RWPE2 (cell line): ENCODE measurements around the gene CDK8.

Source experiments
- ATAC-seq: fragments of 200-7000 bp; cut with Tn5 transposase; 3 replicates; pipeline ENCODE4 v1.9.1; 2021; ENCODE audit warnings: low read depth
- DNase-seq: peaks from one replicate; pipeline ENCODE4 v3.0.0-alpha.2; 2020; ENCODE audit warnings: low spot score
- H3K27ac ChIP-seq: fragments of 450-650 bp; 2 replicates; pipeline ENCODE4 v1.5.1; 2017; ENCODE audit warnings: mild to moderate bottlenecking; ENCODE audit not compliant: poor library complexity, severe bottlenecking
- H3K27me3 ChIP-seq: fragments of 250-450 bp; sonication (Bioruptor Pico); 2 replicates; pipeline ENCODE4 v1.5.1; 2021; ENCODE audit warnings: mild to moderate bottlenecking, moderate library complexity; ENCODE audit not compliant: insufficient read depth, poor library complexity, severe bottlenecking
- H3K36me3 ChIP-seq: fragments of 250-450 bp; sonication (Bioruptor Pico); 2 replicates; pipeline ENCODE4 v1.5.1; 2020; ENCODE audit warnings: low read depth, mild to moderate bottlenecking, moderate library complexity
- H3K4me1 ChIP-seq: fragments of 250-450 bp; sonication (Bioruptor Pico); 2 replicates; pipeline ENCODE4 v1.5.1; 2021; ENCODE audit warnings: mild to moderate bottlenecking, moderate library complexity; ENCODE audit not compliant: insufficient read depth, poor library complexity, severe bottlenecking
- H3K4me3 ChIP-seq: fragments of 250-450 bp; sonication (Bioruptor Pico); 2 replicates; pipeline ENCODE4 v1.5.1; 2021; ENCODE audit warnings: mild to moderate bottlenecking, moderate library complexity; ENCODE audit not compliant: severe bottlenecking
- H3K9me3 ChIP-seq: fragments of 250-450 bp; sonication (Bioruptor Pico); 2 replicates; pipeline ENCODE4 v1.5.1; 2021; ENCODE audit warnings: mild to moderate bottlenecking, moderate library complexity; ENCODE audit not compliant: severe bottlenecking
- TF ChIP-seq, protein P1 (sequence below): fragments of 450-650 bp; IDR thresholded peaks from one replicate; pipeline ENCODE4 v1.5.1; 2017; ENCODE audit warnings: mild to moderate bottlenecking, moderate library complexity; ENCODE audit not compliant: poor library complexity, severe bottlenecking

Gene CDK8

DNA sequence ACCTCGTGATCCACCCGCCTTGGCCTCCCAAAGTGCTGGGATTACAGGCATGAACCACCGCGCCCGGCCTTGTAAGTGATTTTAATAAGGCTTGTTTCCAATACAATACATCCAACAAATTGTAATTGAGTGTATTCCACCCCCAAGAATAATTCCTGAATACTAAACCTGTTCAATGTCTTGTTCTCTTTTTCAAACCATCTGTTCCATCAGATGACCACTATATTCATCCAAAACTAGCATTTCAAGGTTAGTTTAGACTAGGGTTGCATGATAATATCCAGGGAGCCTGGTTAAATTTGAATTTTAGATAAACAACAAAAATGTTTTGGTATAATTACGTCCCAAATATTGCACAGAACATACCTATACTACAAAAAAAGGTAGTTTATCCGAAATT, 168.1 kb downstream of the CDK8 start:
- ATAC-seq (no peak), DNase-seq (no peak)
- H3K27me3 ChIP-seq = peaks cover 5% of the 10 kb centered on the region
- H3K36me3 ChIP-seq = no peaks in the 10 kb centered on the region
- no peaks in the 10 kb centered on the region for H3K4me1 ChIP-seq
- no peak overlapping the region for H3K27ac ChIP-seq
- no peak overlapping the region for H3K4me3 ChIP-seq
- TF ChIP-seq, protein P1, sequence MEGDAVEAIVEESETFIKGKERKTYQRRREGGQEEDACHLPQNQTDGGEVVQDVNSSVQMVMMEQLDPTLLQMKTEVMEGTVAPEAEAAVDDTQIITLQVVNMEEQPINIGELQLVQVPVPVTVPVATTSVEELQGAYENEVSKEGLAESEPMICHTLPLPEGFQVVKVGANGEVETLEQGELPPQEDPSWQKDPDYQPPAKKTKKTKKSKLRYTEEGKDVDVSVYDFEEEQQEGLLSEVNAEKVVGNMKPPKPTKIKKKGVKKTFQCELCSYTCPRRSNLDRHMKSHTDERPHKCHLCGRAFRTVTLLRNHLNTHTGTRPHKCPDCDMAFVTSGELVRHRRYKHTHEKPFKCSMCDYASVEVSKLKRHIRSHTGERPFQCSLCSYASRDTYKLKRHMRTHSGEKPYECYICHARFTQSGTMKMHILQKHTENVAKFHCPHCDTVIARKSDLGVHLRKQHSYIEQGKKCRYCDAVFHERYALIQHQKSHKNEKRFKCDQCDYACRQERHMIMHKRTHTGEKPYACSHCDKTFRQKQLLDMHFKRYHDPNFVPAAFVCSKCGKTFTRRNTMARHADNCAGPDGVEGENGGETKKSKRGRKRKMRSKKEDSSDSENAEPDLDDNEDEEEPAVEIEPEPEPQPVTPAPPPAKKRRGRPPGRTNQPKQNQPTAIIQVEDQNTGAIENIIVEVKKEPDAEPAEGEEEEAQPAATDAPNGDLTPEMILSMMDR = no peak
- no peaks in the 10 kb centered on the region for H3K9me3 ChIP-seq

DNA sequence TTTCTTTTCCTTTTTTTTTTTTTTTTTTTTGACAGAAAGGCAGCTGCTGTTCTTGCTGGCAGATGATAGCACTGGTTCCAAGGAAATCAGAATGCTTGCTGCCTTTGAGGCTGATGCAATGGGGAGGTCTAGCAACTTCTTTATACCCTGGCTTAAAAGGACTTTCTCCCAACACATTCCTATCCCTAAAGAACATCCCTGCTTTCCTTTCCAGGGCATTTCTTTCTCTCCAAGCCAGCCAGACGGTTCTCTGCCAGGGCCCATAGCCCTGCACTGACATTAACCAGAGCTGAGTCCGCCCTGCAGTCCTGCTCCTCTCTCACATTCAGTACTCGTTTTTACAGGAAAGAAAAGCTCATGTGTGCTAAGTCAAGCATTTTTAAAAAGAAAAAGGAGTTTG, 169.7 kb downstream of the CDK8 start:
- ATAC-seq (no peak), DNase-seq (no peak)
- no peaks in the 10 kb centered on the region for H3K4me1 ChIP-seq
- peaks cover 5% of the 10 kb centered on the region for H3K27me3 ChIP-seq
- no peak overlapping the region for H3K27ac ChIP-seq
- H3K9me3 ChIP-seq = no peaks in the 10 kb centered on the region
- H3K36me3 ChIP-seq = no peaks in the 10 kb centered on the region
- TF ChIP-seq, protein P1 = no peak
- no peak overlapping the region for H3K4me3 ChIP-seq

- H3K9me3 ChIP-seq = no peaks in the 10 kb centered on the region
- H3K27me3 ChIP-seq = peaks cover 5% of the 10 kb centered on the region
- no peak overlapping the region for H3K27ac ChIP-seq
- H3K36me3 ChIP-seq = no peaks in the 10 kb centered on the region
- H3K4me3 ChIP-seq = no peak overlapping the region
- DNase-seq (no peak), ATAC-seq (no peak)
- H3K4me1 ChIP-seq = no peaks in the 10 kb centered on the region
- TF ChIP-seq, protein P1 = no peak
Measured at GRCh38 chr13:26424181-26424580, 170.3 kb downstream of the CDK8 start.

DNA sequence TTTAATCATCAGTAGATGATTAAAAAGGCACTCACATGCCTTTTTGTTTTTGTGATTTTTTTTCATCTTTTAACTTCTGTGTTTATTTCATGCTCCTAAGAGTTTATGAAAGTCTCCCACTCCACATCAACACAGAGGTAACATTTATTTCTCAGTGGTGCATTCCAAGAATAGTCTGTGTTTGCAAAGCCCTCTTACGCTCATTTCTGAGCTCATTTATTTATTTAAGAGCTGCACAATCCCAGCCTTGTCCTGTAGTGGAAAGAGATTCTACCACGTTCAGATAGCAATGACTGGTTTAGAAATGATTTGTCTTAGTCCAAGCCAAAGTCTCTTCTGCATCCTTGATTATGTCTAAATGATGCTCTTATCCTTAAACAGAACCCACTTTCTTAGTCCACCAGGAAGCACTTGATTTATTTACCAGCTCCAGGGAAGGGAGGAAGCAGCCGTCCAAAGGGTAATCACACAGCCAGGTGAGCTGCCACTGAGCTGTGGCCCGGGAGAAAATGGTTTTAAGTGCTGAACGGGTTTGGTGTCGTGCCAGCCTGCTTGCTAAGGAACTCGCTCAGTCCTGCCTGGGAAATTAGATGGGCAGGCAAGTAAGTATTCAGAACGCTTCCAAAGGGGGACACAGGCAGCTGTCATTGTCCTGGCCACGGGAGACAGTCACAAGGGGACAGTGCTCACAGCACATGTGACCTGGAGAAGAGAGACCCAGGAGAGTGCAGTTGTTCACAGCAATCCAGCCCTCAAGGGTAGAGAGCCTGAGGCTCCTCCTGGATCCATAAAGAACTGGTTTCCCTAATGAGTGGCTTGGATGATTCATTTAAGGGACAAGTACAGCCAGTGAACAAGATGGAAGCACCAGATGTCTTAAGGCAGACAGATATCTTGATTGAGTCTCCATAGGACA, 171.8 kb downstream of the CDK8 start:
- ATAC-seq (no peak), DNase-seq (no peak)
- no peaks in the 10 kb centered on the region for H3K9me3 ChIP-seq
- H3K27me3 ChIP-seq = peaks cover 5% of the 10 kb centered on the region
- H3K4me1 ChIP-seq = no peaks in the 10 kb centered on the region
- no peak overlapping the region for H3K27ac ChIP-seq
- no peak overlapping the region for H3K4me3 ChIP-seq
- TF ChIP-seq, protein P1 = no peak
- no peaks in the 10 kb centered on the region for H3K36me3 ChIP-seq

GRCh38 chr13:26433776-26434175, 179.8 kb downstream of the CDK8 start:
- Histone ChIP-seq H3K36me3 (no peaks in the 10 kb centered on the region), H3K4me3 (no peak overlapping the region), H3K27ac (no peak overlapping the region), H3K27me3 (no peaks in the 10 kb centered on the region), H3K4me1 (no peaks in the 10 kb centered on the region), H3K9me3 (peaks cover 5% of the 10 kb centered on the region)
- TF ChIP-seq, protein P1 = no peak
- ATAC-seq (no peak), DNase-seq (no peak)
